CD4-positive, alpha-beta T cell treated with Interleukin-12 subunit alpha and Interleukin-12 subunit beta, for 1 hour (primary cell): ENCODE results near the gene CLCNKA.
A peak's percentile ranks its signal among the peaks of the same experiment; 100 is the strongest.
"Not testable (repeated sequence)": the region's sequence is repeated elsewhere in the genome, so short reads cannot be mapped to it uniquely, and the experiment has no call there.

ENCODE experiments used
- DNase-seq: peaks from one replicate; pipeline ENCODE4 v3.0.0-alpha.2; 2020

CLCNKA gene

GRCh38 chr1:16046842-16047241 lies 25.0 kb downstream of the CLCNKA start:
- no peak for DNase-seq

GRCh38 chr1:16047791-16048475 lies 26.1 kb downstream of the CLCNKA start:
- no peak for DNase-seq

GRCh38 chr1:16048573-16049189 lies 26.8 kb downstream of the CLCNKA start:
- DNase-seq, result peak; percentile 53

GRCh38 chr1:16050328-16050727 lies 28.5 kb downstream of the CLCNKA start:
- DNase-seq, result no peak

- no peak for DNase-seq
These were observed 29.2 kb downstream of the CLCNKA start for GRCh38 chr1:16051039-16051438.

- DNase-seq, result not testable (repeated sequence)
These were observed 30.1 kb downstream of the CLCNKA start for GRCh38 chr1:16051949-16052348.

- no peak for DNase-seq
These were observed 32.1 kb downstream of the CLCNKA start for GRCh38 chr1:16053781-16054502.

- DNase-seq, result no peak
These were observed 33.0 kb downstream of the CLCNKA start for GRCh38 chr1:16054598-16055540.

- peak; percentile 85 for DNase-seq
These were observed 34.0 kb downstream of the CLCNKA start for GRCh38 chr1:16055613-16056520.

GRCh38 chr1:16056521-16056912 lies 34.7 kb downstream of the CLCNKA start:
- DNase-seq, result not testable (repeated sequence)

GRCh38 chr1:16057314-16057915 lies 35.6 kb downstream of the CLCNKA start:
- not testable (repeated sequence) for DNase-seq

GRCh38 chr1:16058394-16059120 lies 36.7 kb downstream of the CLCNKA start:
- DNase-seq, result not testable (repeated sequence)

- DNase-seq, result no peak
These were observed 39.4 kb downstream of the CLCNKA start for GRCh38 chr1:16061266-16061665.

GRCh38 chr1:16061989-16062686 lies 40.3 kb downstream of the CLCNKA start:
- not testable (repeated sequence) for DNase-seq

- DNase-seq, result not testable (repeated sequence)
These were observed 40.8 kb downstream of the CLCNKA start for GRCh38 chr1:16062687-16063075.

GRCh38 chr1:16063226-16063829 lies 41.5 kb downstream of the CLCNKA start:
- no peak for DNase-seq

GRCh38 chr1:16063921-16064320 lies 42.1 kb downstream of the CLCNKA start:
- no peak for DNase-seq

GRCh38 chr1:16064536-16065268 lies 42.9 kb downstream of the CLCNKA start:
- DNase-seq, result no peak

- DNase-seq, result no peak
These were observed 43.4 kb downstream of the CLCNKA start for GRCh38 chr1:16065269-16065576.
